Stimulated activated naive CD8-positive, alpha-beta T cell treated with anti-CD3 and anti-CD28 coated beads, Interleukin-15, Interleukin-2, amounts not matched to agents 100 ng/mL and 50 ng/mL, for 24 hours (primary cell): ENCODE measurements around the gene STOM.

ENCODE experiments used
- H3K27ac Mint-ChIP-seq: one replicate; pipeline ENCODE4 v1.8.0; 2021; ENCODE audit warnings: mild to moderate bottlenecking, mixed read lengths
- H3K27me3 Mint-ChIP-seq: one replicate; pipeline ENCODE4 v1.8.0; 2021; ENCODE audit warnings: mixed read lengths
- H3K36me3 Mint-ChIP-seq: one replicate; pipeline ENCODE4 v1.8.0; 2021; ENCODE audit warnings: low read depth, mixed read lengths
- H3K4me1 Mint-ChIP-seq: one replicate; pipeline ENCODE4 v1.8.0; 2021; ENCODE audit warnings: low read depth, mixed read lengths
- H3K4me3 Mint-ChIP-seq: one replicate; pipeline ENCODE4 v1.8.0; 2021; ENCODE audit warnings: mild to moderate bottlenecking, mixed read lengths
- H3K9me3 Mint-ChIP-seq: one replicate; pipeline ENCODE4 v1.8.0; 2021; ENCODE audit warnings: mixed read lengths

Gene STOM

GRCh38 chr9:121362813-121363621, 7.0 kb downstream of the STOM start:
- Mint-ChIP-seq H3K4me1 (peaks cover 71% of the 10 kb centered on the region), H3K4me3 (no peak overlapping the region), H3K27me3 (no peaks in the 10 kb centered on the region), H3K27ac (no peak overlapping the region), H3K36me3 (peaks cover 18% of the 10 kb centered on the region), H3K9me3 (no peaks in the 10 kb centered on the region)

GRCh38 chr9:121360601-121361374, 9.3 kb downstream of the STOM start:
- H3K4me3 Mint-ChIP-seq, result no peak overlapping the region

GRCh38 chr9:121359351-121360294, 10.4 kb downstream of the STOM start:
- no peaks in the 10 kb centered on the region for H3K27me3 Mint-ChIP-seq
- H3K4me3 Mint-ChIP-seq, result peak overlapping the region; percentile 72
- peaks cover 11% of the 10 kb centered on the region for H3K36me3 Mint-ChIP-seq
- H3K27ac Mint-ChIP-seq, result peak overlapping the region; percentile 72
- H3K9me3 Mint-ChIP-seq, result no peaks in the 10 kb centered on the region
- peaks cover 73% of the 10 kb centered on the region for H3K4me1 Mint-ChIP-seq

More at GRCh38 chr9:121360601-121361374, 9.3 kb downstream of the STOM start:
- Mint-ChIP-seq H3K4me1 (peaks cover 75% of the 10 kb centered on the region), H3K27ac (no peak overlapping the region), H3K27me3 (no peaks in the 10 kb centered on the region), H3K9me3 (no peaks in the 10 kb centered on the region), H3K36me3 (peaks cover 18% of the 10 kb centered on the region)

GRCh38 chr9:121358751-121359150, 11.3 kb downstream of the STOM start:
- Mint-ChIP-seq H3K4me3 (peak overlapping the region; percentile 72), H3K9me3 (no peaks in the 10 kb centered on the region), H3K27me3 (no peaks in the 10 kb centered on the region), H3K27ac (peak overlapping the region; percentile 72), H3K36me3 (peaks cover 16% of the 10 kb centered on the region), H3K4me1 (peaks cover 80% of the 10 kb centered on the region)

GRCh38 chr9:121357011-121357410, 13.0 kb downstream of the STOM start:
- H3K27ac Mint-ChIP-seq, result peak overlapping the region; percentile 43
- peaks cover 78% of the 10 kb centered on the region for H3K4me1 Mint-ChIP-seq

GRCh38 chr9:121354762-121355161, 15.3 kb downstream of the STOM start:
- Mint-ChIP-seq H3K27ac (no peak overlapping the region), H3K36me3 (peaks cover 45% of the 10 kb centered on the region), H3K27me3 (no peaks in the 10 kb centered on the region), H3K4me3 (no peak overlapping the region), H3K9me3 (no peaks in the 10 kb centered on the region), H3K4me1 (peaks cover 70% of the 10 kb centered on the region)

More at GRCh38 chr9:121357011-121357410, 13.0 kb downstream of the STOM start:
- Mint-ChIP-seq H3K27me3 (no peaks in the 10 kb centered on the region), H3K36me3 (peaks cover 31% of the 10 kb centered on the region), H3K9me3 (no peaks in the 10 kb centered on the region), H3K4me3 (no peak overlapping the region)

- H3K4me1 Mint-ChIP-seq, result peaks cover 63% of the 10 kb centered on the region
- H3K36me3 Mint-ChIP-seq, result peaks cover 45% of the 10 kb centered on the region
- H3K27me3 Mint-ChIP-seq, result no peaks in the 10 kb centered on the region
- H3K9me3 Mint-ChIP-seq, result no peaks in the 10 kb centered on the region
- H3K4me3 Mint-ChIP-seq, result peak overlapping the region; percentile 42
- H3K27ac Mint-ChIP-seq, result peak overlapping the region; percentile 68
These were observed 15.9 kb downstream of the STOM start for GRCh38 chr9:121354141-121354540.

- Mint-ChIP-seq H3K4me3 (peak overlapping the region; percentile 42), H3K27ac (peak overlapping the region; percentile 68), H3K9me3 (no peaks in the 10 kb centered on the region), H3K36me3 (peaks cover 52% of the 10 kb centered on the region), H3K4me1 (peaks cover 56% of the 10 kb centered on the region), H3K27me3 (no peaks in the 10 kb centered on the region)
These were observed 16.6 kb downstream of the STOM start for GRCh38 chr9:121353241-121354061.

GRCh38 chr9:121350993-121351561, 19.0 kb downstream of the STOM start:
- Mint-ChIP-seq H3K27me3 (no peaks in the 10 kb centered on the region), H3K27ac (no peak overlapping the region), H3K9me3 (no peaks in the 10 kb centered on the region), H3K4me1 (peaks cover 35% of the 10 kb centered on the region), H3K36me3 (peaks cover 65% of the 10 kb centered on the region), H3K4me3 (no peak overlapping the region)

GRCh38 chr9:121350036-121350435, 20.0 kb downstream of the STOM start:
- Mint-ChIP-seq H3K27me3 (no peaks in the 10 kb centered on the region), H3K4me1 (peaks cover 28% of the 10 kb centered on the region), H3K27ac (no peak overlapping the region), H3K36me3 (peaks cover 58% of the 10 kb centered on the region), H3K4me3 (no peak overlapping the region), H3K9me3 (no peaks in the 10 kb centered on the region)

- Mint-ChIP-seq H3K36me3 (peaks cover 62% of the 10 kb centered on the region), H3K4me1 (peaks cover 20% of the 10 kb centered on the region), H3K4me3 (no peak overlapping the region), H3K27ac (no peak overlapping the region), H3K27me3 (no peaks in the 10 kb centered on the region), H3K9me3 (no peaks in the 10 kb centered on the region)
These were observed 21.0 kb downstream of the STOM start for GRCh38 chr9:121349009-121349408.

GRCh38 chr9:121348221-121348620, 21.8 kb downstream of the STOM start:
- peaks cover 55% of the 10 kb centered on the region for H3K36me3 Mint-ChIP-seq
- H3K9me3 Mint-ChIP-seq, result no peaks in the 10 kb centered on the region
- peaks cover 16% of the 10 kb centered on the region for H3K4me1 Mint-ChIP-seq
- no peaks in the 10 kb centered on the region for H3K27me3 Mint-ChIP-seq
- H3K4me3 Mint-ChIP-seq, result no peak overlapping the region
- no peak overlapping the region for H3K27ac Mint-ChIP-seq

- peaks cover 37% of the 10 kb centered on the region for H3K36me3 Mint-ChIP-seq
- peaks cover 6% of the 10 kb centered on the region for H3K4me1 Mint-ChIP-seq
- no peak overlapping the region for H3K27ac Mint-ChIP-seq
- no peaks in the 10 kb centered on the region for H3K27me3 Mint-ChIP-seq
- no peak overlapping the region for H3K4me3 Mint-ChIP-seq
- H3K9me3 Mint-ChIP-seq, result no peaks in the 10 kb centered on the region
These were observed 25.0 kb downstream of the STOM start for GRCh38 chr9:121345070-121345469.
